ENCODE results near the gene HMCN2. TPM values are rescaled to one million over a fixed set of nuclear protein-coding genes. Genes with fewer than 3 reads are reported as not detected.

HMCN2 gene
- total RNA-seq, 6 donors from 2014 or later: 0.76 to 7.3 (median 1.5) TPM

- peak overlapping the region in 1 of 4 donors; percentile 3 for H3K4me3 ChIP-seq
- H3K27ac ChIP-seq: peak overlapping the region in 2 of 4 donors; percentile 40 to 66
- H3K4me1 ChIP-seq: peaks cover 4 to 19% (median 12%) of the 10 kb centered on the region in 4 donors
- DNase-seq: peak in 1 of 2 donors; percentile 85
- TF ChIP-seq EP300 (IDR thresholded peaks at IDR 0.05) (no peak), CTCF (IDR thresholded peaks at IDR 0.05) (no peak), POLR2A (IDR thresholded peaks at IDR 0.05) (no peak), POLR2AphosphoS5 (IDR thresholded peaks at IDR 0.05) (no peak)
- no peaks in the 10 kb centered on the region for H3K9me3 ChIP-seq
- no peaks in the 10 kb centered on the region for H3K27me3 ChIP-seq
- peak in 1 of 2 donors; percentile 85 for ATAC-seq (ENCODE audit: low FRiP score in 2 of 2)
- WGBS, 2 donors: 61 to 65% methylated on average over 8 to 17 of the region's 17 CpGs
- no peaks in the 10 kb centered on the region for H3K36me3 ChIP-seq
Observed at GRCh38 chr9:130237763-130238524, 27.6 kb upstream of the HMCN2 start.

GRCh38 chr9:130239363-130239695 is 26.2 kb upstream of the HMCN2 start:
- Histone ChIP-seq H3K27me3 (no peaks in the 10 kb centered on the region), H3K27ac (no peak overlapping the region), H3K4me3 (no peak overlapping the region), H3K4me1 (peaks cover 6 to 27% (median 16%) of the 10 kb centered on the region in 4 donors), H3K9me3 (no peaks in the 10 kb centered on the region), H3K36me3 (no peaks in the 10 kb centered on the region)
- WGBS, 2 donors: 96 to 100% methylated on average over 2 to 3 of the region's 3 CpGs
- TF ChIP-seq EP300 (IDR thresholded peaks at IDR 0.05): no peak
- no peak for TF ChIP-seq POLR2A (IDR thresholded peaks at IDR 0.05)
- TF ChIP-seq POLR2AphosphoS5 (IDR thresholded peaks at IDR 0.05): no peak
- no peak for TF ChIP-seq CTCF (IDR thresholded peaks at IDR 0.05)
- DNase-seq: no peak
- ATAC-seq (ENCODE audit: low FRiP score in 2 of 2): no peak

- Histone ChIP-seq H3K27ac (no peak overlapping the region), H3K36me3 (no peaks in the 10 kb centered on the region), H3K4me3 (no peak overlapping the region), H3K9me3 (no peaks in the 10 kb centered on the region), H3K4me1 (peaks cover 6 to 27% (median 16%) of the 10 kb centered on the region in 4 donors), H3K27me3 (no peaks in the 10 kb centered on the region)
- no peak for DNase-seq
- no peak for TF ChIP-seq POLR2A (IDR thresholded peaks at IDR 0.05)
- TF ChIP-seq CTCF (IDR thresholded peaks at IDR 0.05): no peak
- no peak for TF ChIP-seq POLR2AphosphoS5 (IDR thresholded peaks at IDR 0.05)
- no peak for TF ChIP-seq EP300 (IDR thresholded peaks at IDR 0.05)
- WGBS, 2 donors: 66 to 70% methylated on average over 7 to 8 of the region's 9 CpGs
- no peak for ATAC-seq (ENCODE audit: low FRiP score in 2 of 2)
Observed at GRCh38 chr9:130239741-130240241, 25.8 kb upstream of the HMCN2 start.

- ATAC-seq (ENCODE audit: low FRiP score in 2 of 2): peak; percentile 28 to 82
- 80 to 88% methylated on average over 5 of the region's 5 CpGs for WGBS, 2 donors
- no peak for TF ChIP-seq POLR2A (IDR thresholded peaks at IDR 0.05)
- no peak for TF ChIP-seq POLR2AphosphoS5 (IDR thresholded peaks at IDR 0.05)
- no peak for TF ChIP-seq EP300 (IDR thresholded peaks at IDR 0.05)
- TF ChIP-seq CTCF (IDR thresholded peaks at IDR 0.05): no peak
- Histone ChIP-seq H3K4me1 (peaks cover 6 to 27% (median 16%) of the 10 kb centered on the region in 4 donors), H3K36me3 (no peaks in the 10 kb centered on the region), H3K4me3 (no peak overlapping the region), H3K9me3 (no peaks in the 10 kb centered on the region), H3K27ac (no peak overlapping the region), H3K27me3 (no peaks in the 10 kb centered on the region)
- DNase-seq: peak in 1 of 2 donors; percentile 66
Observed at GRCh38 chr9:130240410-130241197, 25.0 kb upstream of the HMCN2 start.

Data from upper lobe of left lung (tissue), 6 donors.